Transverse colon (tissue), 3 donors: ENCODE measurements around the gene TRIM13.

Experiments
- EP300 ChIP-seq: sonication (generic); formaldehyde crosslinking; IDR thresholded peaks from one replicate; pipeline ENCODE4 v1.6.1; 2017; ENCODE audit warnings: antibody characterized with exemption, low read depth
- TF ChIP-seq, protein P1 (sequence below), 5 experiments: fragments of 200-600 bp in 3 of 5; fragments of 450-650 bp in 2 of 5; sonication (generic) in 3 of 5; IDR thresholded peaks; 1 replicate in 2 of 5; 2 replicates in 3 of 5; pipeline ENCODE4 v1.5.1; 2016 to 2017; ENCODE audit warnings: antibody characterized with exemption in 5 of 5, inconsistent platforms in 3 of 5, mild to moderate bottlenecking in 2 of 5, moderate library complexity in 1 of 5

DNA sequence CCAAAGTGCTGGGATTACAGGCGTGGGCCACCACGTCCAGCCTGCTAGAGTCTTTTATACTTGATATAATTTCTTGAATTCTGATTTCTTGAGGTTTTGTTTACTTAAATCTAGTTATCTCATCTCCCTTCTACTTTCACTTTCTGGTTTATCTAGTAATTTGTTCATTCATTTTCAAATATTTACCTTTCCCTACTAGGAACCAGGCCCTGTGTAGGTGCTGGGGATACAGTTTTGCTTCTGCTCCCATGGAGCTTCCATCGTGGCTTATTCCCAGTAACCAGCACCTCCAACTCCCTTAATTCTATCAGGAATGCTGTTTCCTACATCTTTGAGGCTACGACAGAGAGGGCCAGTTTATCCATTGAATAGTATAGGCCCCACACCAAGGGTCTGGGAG is 24.1 kb upstream of the TRIM13 start:
- TF ChIP-seq, protein P1, sequence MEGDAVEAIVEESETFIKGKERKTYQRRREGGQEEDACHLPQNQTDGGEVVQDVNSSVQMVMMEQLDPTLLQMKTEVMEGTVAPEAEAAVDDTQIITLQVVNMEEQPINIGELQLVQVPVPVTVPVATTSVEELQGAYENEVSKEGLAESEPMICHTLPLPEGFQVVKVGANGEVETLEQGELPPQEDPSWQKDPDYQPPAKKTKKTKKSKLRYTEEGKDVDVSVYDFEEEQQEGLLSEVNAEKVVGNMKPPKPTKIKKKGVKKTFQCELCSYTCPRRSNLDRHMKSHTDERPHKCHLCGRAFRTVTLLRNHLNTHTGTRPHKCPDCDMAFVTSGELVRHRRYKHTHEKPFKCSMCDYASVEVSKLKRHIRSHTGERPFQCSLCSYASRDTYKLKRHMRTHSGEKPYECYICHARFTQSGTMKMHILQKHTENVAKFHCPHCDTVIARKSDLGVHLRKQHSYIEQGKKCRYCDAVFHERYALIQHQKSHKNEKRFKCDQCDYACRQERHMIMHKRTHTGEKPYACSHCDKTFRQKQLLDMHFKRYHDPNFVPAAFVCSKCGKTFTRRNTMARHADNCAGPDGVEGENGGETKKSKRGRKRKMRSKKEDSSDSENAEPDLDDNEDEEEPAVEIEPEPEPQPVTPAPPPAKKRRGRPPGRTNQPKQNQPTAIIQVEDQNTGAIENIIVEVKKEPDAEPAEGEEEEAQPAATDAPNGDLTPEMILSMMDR (IDR thresholded peaks at IDR 0.05) = no peak
- TF ChIP-seq EP300 = no peak
